PFSK-1 (cell line): ENCODE data around the gene G6PC3.

Experiments
- FOXP2 ChIP-seq: optimal IDR thresholded peaks from 2 replicates; pipeline ENCODE3; 2011; ENCODE audit warnings: borderline replicate concordance, control low read depth, inconsistent platforms; ENCODE audit not compliant: insufficient read depth; ENCODE audit errors: extremely low read length, extremely low read depth
- POLR2AphosphoS5 ChIP-seq: IDR thresholded peaks from 2 replicates; pipeline ENCODE4 v1.6.1; 2012; ENCODE audit warnings: low read depth, mild to moderate bottlenecking, control low read depth, low read length, moderate library complexity
- REST ChIP-seq, 2 experiments: IDR thresholded peaks; 2 replicates each; pipeline versions ENCODE4 v1.6.1 to v1.8.0; 2011 to 2012; ENCODE audit warnings: low read depth in 2 of 2, low read length in 2 of 2, control low read depth in 1 of 2, inconsistent platforms in 1 of 2, mild to moderate bottlenecking in 1 of 2, moderate library complexity in 1 of 2; ENCODE audit not compliant: insufficient read depth in 1 of 2
- SIN3A ChIP-seq: IDR thresholded peaks from 2 replicates; pipeline ENCODE4 v1.6.1; 2012; ENCODE audit warnings: mild to moderate bottlenecking, low read length, moderate library complexity, borderline replicate concordance; ENCODE audit not compliant: insufficient read depth
- TAF1 ChIP-seq: IDR thresholded peaks from 2 replicates; pipeline ENCODE4 v1.6.1; 2012; ENCODE audit warnings: low read length, control low read depth, borderline replicate concordance; ENCODE audit not compliant: insufficient read depth

The G6PC3 gene

GRCh38 chr17:44105483-44105882, 34.9 kb downstream of the G6PC3 start:
- TF ChIP-seq SIN3A: no peak
- no peak for TF ChIP-seq REST (IDR thresholded peaks at IDR 0.05; ENCODE audit: insufficient read depth in 1 of 2, low read depth in 2 of 2, low read length in 2 of 2)

GRCh38 chr17:44105941-44106340, 35.4 kb downstream of the G6PC3 start:
- TF ChIP-seq SIN3A (0 out of 2 replicates have a peak, but pooled peaks have one; percentile 32), REST (IDR thresholded peaks at IDR 0.05; ENCODE audit: insufficient read depth in 1 of 2, low read depth in 2 of 2, low read length in 2 of 2) (no peak)

GRCh38 chr17:44106801-44107200, 36.3 kb downstream of the G6PC3 start:
- TF ChIP-seq REST (IDR thresholded peaks at IDR 0.05; ENCODE audit: insufficient read depth in 1 of 2, low read depth in 2 of 2, low read length in 2 of 2): no peak
- no peak for TF ChIP-seq FOXP2
- TF ChIP-seq SIN3A: no peak
- TF ChIP-seq POLR2AphosphoS5: no peak
- TF ChIP-seq TAF1: no peak

GRCh38 chr17:44108440-44109311, 38.1 kb downstream of the G6PC3 start:
- 0 out of 2 replicates have a peak, but pooled peaks have one; percentile 27 for TF ChIP-seq SIN3A
- no peak for TF ChIP-seq TAF1

- no peak for TF ChIP-seq SIN3A
- no peak for TF ChIP-seq TAF1
- TF ChIP-seq REST (IDR thresholded peaks at IDR 0.05; ENCODE audit: insufficient read depth in 1 of 2, low read depth in 2 of 2, low read length in 2 of 2): no peak
- no peak for TF ChIP-seq POLR2AphosphoS5
- no peak for TF ChIP-seq FOXP2
Observed at GRCh38 chr17:44109312-44109630, 38.7 kb downstream of the G6PC3 start.
